HCT116 (cell line): ENCODE data around the gene ARHGAP42. TPM values are rescaled to one million over a fixed set of nuclear protein-coding genes. Genes with fewer than 3 reads are reported as not detected.

Experiments used
- ATAC-seq: fragments of 200-7000 bp; cut with Tn5 transposase; 2 replicates; pipeline ENCODE4 v1.9.1; 2020; ENCODE audit warnings: mild to moderate bottlenecking, moderate library complexity
- BruUV-seq: library from RNA; stranded (reverse); fragments of 400-500 nt; replicated peaks from 2 replicates; lab custom pipeline; 2021; lab: Mats Ljungman, UMichigan
- CTCF ChIA-PET: fragments of 300-600 bp; sonication (Branson Sonifier 250); formaldehyde crosslinking; loops from one replicate; lab custom pipeline; 2021; ENCODE audit warnings: antibody characterized with exemption; lab: Charles Lee
- POLR2A ChIA-PET: fragments of 300-600, 350-600 bp; sonication (Branson Sonifier 250); formaldehyde crosslinking; loops from one replicate; lab custom pipeline; 2021; ENCODE audit warnings: antibody characterized with exemption; lab: Charles Lee
- RAD21 ChIA-PET, 2 experiments: fragments of 300-600 bp; sonication (Branson Sonifier 250); formaldehyde crosslinking; loops; one replicate each; lab custom pipeline; 2023; ENCODE audit warnings: low total read pairs in 2 of 2; ENCODE audit not compliant: uncharacterized antibody in 2 of 2, unreplicated experiment in 2 of 2, low non-redundant PET in 1 of 2; lab: Charles Lee
- DNase-seq: peaks from one replicate; pipeline ENCODE4 v3.0.0-alpha.2; 2010; ENCODE audit warnings: low read depth, low spot score
- H2AFZ ChIP-seq: fragments of 200-600 bp; shearing (Covaris generic), sonication (generic); 2 replicates; pipeline ENCODE4 v1.6.1; 2017; ENCODE audit warnings: low read depth, mixed run types, mixed read lengths, antibody characterized with exemption, low read length; ENCODE audit not compliant: poor library complexity, severe bottlenecking
- H3K27ac ChIP-seq: 2 replicates; pipeline ENCODE4 v1.5.1; 2012; ENCODE audit warnings: low read depth, low read length
- H3K27me3 ChIP-seq: fragments of 200-600 bp; sonication (generic); 2 replicates; pipeline ENCODE4 v1.6.1; 2016; ENCODE audit warnings: mixed run types, low read length, mixed read lengths; ENCODE audit not compliant: insufficient read depth
- H3K36me3 ChIP-seq, 2 experiments: fragments of 200-500 bp in 1 of 2; fragments of 200-600 bp in 1 of 2; sonication (Bioruptor generic) in 1 of 2; sonication (generic) in 1 of 2; 2 replicates each; pipeline versions ENCODE4 v1.5.1 to v1.6.1; 2014 to 2016; ENCODE audit warnings: low read length in 2 of 2, inconsistent platforms in 1 of 2, mixed read lengths in 1 of 2, mixed run types in 1 of 2; ENCODE audit not compliant: insufficient read depth in 2 of 2, control insufficient read depth in 1 of 2
- H3K4me1 ChIP-seq, 2 experiments: fragments of 200-600 bp in 1 of 2; sonication (generic) in 1 of 2; 2 replicates each; pipeline versions ENCODE4 v1.5.1 to v1.6.1; 2012 to 2017; ENCODE audit warnings: low read length in 2 of 2, inconsistent platforms in 1 of 2, mild to moderate bottlenecking in 1 of 2, mixed read lengths in 1 of 2, mixed run types in 1 of 2, moderate library complexity in 1 of 2; ENCODE audit not compliant: insufficient read depth in 2 of 2, control insufficient read depth in 1 of 2
- H3K4me2 ChIP-seq: fragments of 200-600 bp; sonication (generic); 2 replicates; pipeline ENCODE4 v1.6.1; 2017; ENCODE audit warnings: mixed run types, low read length, mixed read lengths
- H3K4me3 ChIP-seq, 2 experiments: fragments of 200-600 bp in 1 of 2; sonication (generic) in 1 of 2; replicated peaks in 1 of 2; 2 replicates each; pipeline ENCODE4 v1.5.1; 2011 to 2016; ENCODE audit warnings: low read length in 2 of 2, control low read depth in 1 of 2, low read depth in 1 of 2, mild to moderate bottlenecking in 1 of 2, mixed read lengths in 1 of 2, mixed run types in 1 of 2
- H3K79me2 ChIP-seq: fragments of 200-600 bp; sonication (generic); 2 replicates; pipeline ENCODE4 v1.6.1; 2017; ENCODE audit warnings: mild to moderate bottlenecking, mixed run types, low read length, moderate library complexity, mixed read lengths; ENCODE audit not compliant: insufficient read depth
- H3K9ac ChIP-seq: fragments of 200-600 bp; sonication (generic); 2 replicates; pipeline ENCODE4 v1.6.1; 2016; ENCODE audit warnings: low read length, mixed read lengths
- H3K9me2 ChIP-seq: fragments of 200-600 bp; sonication (generic), shearing (Covaris generic); 2 replicates; pipeline ENCODE4 v1.6.1; 2017; ENCODE audit warnings: mixed run types, mild to moderate bottlenecking, moderate library complexity; ENCODE audit not compliant: insufficient read depth
- H3K9me3 ChIP-seq, 2 experiments: fragments of 200-500 bp in 1 of 2; fragments of 200-600 bp in 1 of 2; sonication (Bioruptor generic) in 1 of 2; sonication (generic) in 1 of 2; 2 replicates each; pipeline ENCODE4 v1.6.1; 2014 to 2017; ENCODE audit warnings: low read length in 2 of 2, mixed read lengths in 2 of 2, inconsistent platforms in 1 of 2, low read depth in 1 of 2, mild to moderate bottlenecking in 1 of 2, mixed run types in 1 of 2, moderate library complexity in 1 of 2; ENCODE audit not compliant: control insufficient read depth in 1 of 2, insufficient read depth in 1 of 2
- H4K20me1 ChIP-seq: fragments of 200-600 bp; sonication (generic), shearing (Covaris generic); 2 replicates; pipeline ENCODE4 v1.6.1; 2017; ENCODE audit warnings: mixed run types, mild to moderate bottlenecking, moderate library complexity; ENCODE audit not compliant: insufficient read depth
- ATF3 ChIP-seq: IDR thresholded peaks from 2 replicates; pipeline ENCODE4 v1.6.1; 2012
- CEBPB ChIP-seq: IDR thresholded peaks from 2 replicates; pipeline ENCODE4 v1.6.1; 2012; ENCODE audit warnings: low read depth
- ELF1 ChIP-seq: IDR thresholded peaks from 2 replicates; pipeline ENCODE4 v1.6.1; 2012; ENCODE audit warnings: low read depth, borderline replicate concordance
- FOSL1 ChIP-seq: IDR thresholded peaks from 2 replicates; pipeline ENCODE4 v1.6.1; 2012; ENCODE audit warnings: low read depth
- POLR2A ChIP-seq: IDR thresholded peaks from 2 replicates; pipeline ENCODE4 v1.7.0; 2011; ENCODE audit warnings: borderline replicate concordance; ENCODE audit not compliant: insufficient read depth, insufficient read length; ENCODE audit errors: extremely low read depth
- REST ChIP-seq: IDR thresholded peaks from 2 replicates; pipeline ENCODE4 v1.6.1; 2012; ENCODE audit warnings: low read depth
- SIN3A ChIP-seq: IDR thresholded peaks from 2 replicates; pipeline ENCODE4 v1.6.1; 2012; ENCODE audit warnings: low read depth
- TCF7L2 ChIP-seq: IDR thresholded peaks from 2 replicates; pipeline ENCODE4 v1.7.0; 2011; ENCODE audit warnings: borderline replicate concordance, inconsistent platforms; ENCODE audit not compliant: insufficient read depth, insufficient read length; ENCODE audit errors: extremely low read depth
- YY1 ChIP-seq: IDR thresholded peaks from 2 replicates; pipeline ENCODE4 v1.6.1; 2011; ENCODE audit warnings: low read length, low read depth, moderate library complexity, mild to moderate bottlenecking; ENCODE audit not compliant: insufficient replicate concordance; ENCODE audit errors: extremely low read depth
- intact Hi-C: fragments of 100-400 bp; cut with micrococcal nuclease; formaldehyde crosslinking; loops from 2 replicates; pipeline ENCODE4 v1.10.0; 2022
- total RNA-seq: library from RNA; stranded (reverse); gene quantifications from one replicate; pipeline ENCODE4 v1.2.1, GENCODE V29; 2021; ENCODE audit not compliant: unreplicated experiment

Gene ARHGAP42
- total RNA-seq, 1 experiment from 2014 or later: 12.3 TPM

GRCh38 chr11:100878474-100878873, 191.4 kb downstream of the ARHGAP42 start (continued):
- no peak for TF ChIP-seq YY1
- TF ChIP-seq ELF1: no peak

GRCh38 chr11:100882957-100883356, 195.9 kb downstream of the ARHGAP42 start:
- Histone ChIP-seq H3K9me3 (no peaks in the 10 kb centered on the region), H2AFZ (no peak overlapping the region), H3K9ac (no peak overlapping the region), H3K27ac (no peak overlapping the region), H3K4me2 (no peak overlapping the region), H4K20me1 (no peaks in the 10 kb centered on the region), H3K4me3 (no peak overlapping the region), H3K9me2 (no peaks in the 10 kb centered on the region), H3K79me2 (0 out of 2 replicates have a peak, but pooled peaks cover 5% of the 10 kb centered on the region), H3K36me3 (no peaks in the 10 kb centered on the region), H3K4me1 (no peaks in the 10 kb centered on the region), H3K27me3 (no peaks in the 10 kb centered on the region)
- intact Hi-C loops: no loop called here
- POLR2A ChIA-PET: no interaction called here
- DNase-seq (no peak), ATAC-seq (no peak)
- no TSS peak for BruUV-seq
- no peak for TF ChIP-seq FOSL1
- TF ChIP-seq TCF7L2: no peak
- TF ChIP-seq ATF3: no peak
- no peak for TF ChIP-seq ELF1
- no peak for TF ChIP-seq POLR2A
- TF ChIP-seq SIN3A: no peak
- no peak for TF ChIP-seq REST
- TF ChIP-seq CEBPB: no peak
- RAD21 ChIA-PET: no interaction called here
- CTCF ChIA-PET: no interaction called here
